Stimulated activated CD4-positive, alpha-beta T cell treated with anti-CD3 and anti-CD28 coated beads, Interleukin-12 subunit alpha, Interleukin-12 subunit beta, amount 100 ng/mL, for 24 hours (primary cell): Measurements from ENCODE around the gene ELAPOR1.

Experiments
- DNase-seq, 2 experiments: peaks; one replicate each; pipeline ENCODE4 v3.0.0-alpha.2; 2020; ENCODE audit warnings: low read depth in 2 of 2

ELAPOR1 gene

GRCh38 chr1:109094871-109095270, 19.0 kb upstream of the ELAPOR1 start:
- DNase-seq: no peak

GRCh38 chr1:109095631-109096030, 18.3 kb upstream of the ELAPOR1 start:
- no peak for DNase-seq

GRCh38 chr1:109096120-109096519, 17.8 kb upstream of the ELAPOR1 start:
- no peak for DNase-seq

- DNase-seq: peak; percentile 95 to 96
Measured at GRCh38 chr1:109099938-109100773, 13.8 kb upstream of the ELAPOR1 start.

GRCh38 chr1:109104364-109105151, 9.4 kb upstream of the ELAPOR1 start:
- DNase-seq: no peak

- DNase-seq: no peak
Measured at GRCh38 chr1:109105881-109106280, 8.0 kb upstream of the ELAPOR1 start.

- DNase-seq: no peak
Measured at GRCh38 chr1:109107785-109108184, 6.1 kb upstream of the ELAPOR1 start.

DNA sequence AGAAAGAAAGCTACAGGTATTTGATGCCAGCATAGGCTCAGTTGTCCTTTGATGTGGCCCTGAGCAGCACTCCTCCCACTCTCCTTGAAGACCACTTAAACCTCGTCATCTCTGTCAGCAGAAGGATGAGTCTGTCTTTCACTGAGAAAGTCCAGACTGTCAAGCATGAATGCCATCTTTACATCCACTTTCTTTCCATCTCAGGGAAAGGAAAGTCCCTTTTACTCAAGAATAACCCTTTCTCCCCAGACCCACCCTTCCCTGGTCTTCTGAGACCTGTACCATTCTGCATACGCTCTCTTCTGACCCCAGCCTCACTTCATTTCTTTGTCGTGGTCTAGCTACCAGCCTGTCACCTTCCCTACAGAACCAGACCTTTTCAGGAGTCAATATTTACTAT, 4.0 kb upstream of the ELAPOR1 start:
- no peak for DNase-seq

- DNase-seq: no peak
Measured at GRCh38 chr1:109111386-109112055, 2.4 kb upstream of the ELAPOR1 start.

DNA sequence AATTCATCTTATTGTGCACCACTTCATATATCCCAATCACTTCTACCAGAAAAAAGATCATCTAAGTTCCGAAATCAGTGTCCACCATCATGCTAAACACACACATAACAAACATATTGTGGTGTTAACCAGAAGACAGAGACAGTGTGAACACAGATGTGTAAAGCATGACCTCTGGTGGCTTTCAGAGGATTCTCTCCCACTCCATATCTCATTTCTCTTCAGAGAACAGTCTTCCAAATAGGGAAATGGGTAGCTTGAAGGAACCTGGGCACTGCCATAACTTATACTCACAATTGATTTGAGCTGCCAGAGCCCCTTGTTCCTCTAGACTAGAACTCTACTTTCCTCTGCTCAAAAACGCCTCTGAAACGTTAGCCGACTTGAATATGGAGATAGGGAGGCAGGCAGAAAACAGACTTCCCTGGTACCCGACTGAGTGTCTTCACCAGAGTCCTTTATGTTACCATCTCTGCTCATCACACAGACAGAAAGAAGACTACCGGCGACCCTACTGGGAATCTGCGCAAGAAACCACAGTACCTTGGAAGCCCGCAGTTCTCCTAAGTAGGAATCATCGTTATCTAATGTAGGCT, 1.8 kb upstream of the ELAPOR1 start:
- no peak for DNase-seq

DNA sequence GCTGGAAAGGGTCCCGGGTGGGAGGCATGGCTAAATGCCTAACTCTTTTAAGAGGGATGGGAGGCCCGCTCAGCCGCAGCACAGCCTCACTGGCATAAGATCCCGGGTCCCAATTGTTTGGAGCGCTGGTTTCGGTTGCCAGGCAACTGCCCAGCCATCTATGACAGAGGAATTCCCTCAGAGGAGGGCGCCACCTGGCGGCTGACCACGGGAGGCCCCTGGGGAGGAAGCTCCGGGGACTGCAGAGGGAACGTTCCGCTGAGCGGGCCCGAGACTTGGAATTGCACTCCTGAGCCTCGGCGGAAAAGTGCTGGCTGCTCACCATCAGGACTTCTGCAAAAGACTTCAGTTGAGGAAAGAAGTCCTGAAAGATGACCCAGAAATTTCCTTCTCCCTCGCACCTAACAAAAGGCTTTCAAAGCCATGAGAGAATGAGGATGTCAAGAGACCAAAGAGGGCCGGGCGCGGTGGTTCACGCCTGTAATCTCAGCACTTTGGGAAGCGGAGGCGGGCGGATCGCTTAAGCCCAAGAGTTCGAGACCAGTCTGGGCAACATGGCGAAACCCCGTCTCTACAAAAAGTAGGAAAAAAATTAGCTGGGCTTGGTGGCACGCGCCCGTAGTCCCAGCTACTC, 1.1 kb upstream of the ELAPOR1 start:
- DNase-seq: peak; percentile 77 to 92

- no peak for DNase-seq
Measured at GRCh38 chr1:109114342-109114674, 393 bp downstream of the ELAPOR1 start.

DNA sequence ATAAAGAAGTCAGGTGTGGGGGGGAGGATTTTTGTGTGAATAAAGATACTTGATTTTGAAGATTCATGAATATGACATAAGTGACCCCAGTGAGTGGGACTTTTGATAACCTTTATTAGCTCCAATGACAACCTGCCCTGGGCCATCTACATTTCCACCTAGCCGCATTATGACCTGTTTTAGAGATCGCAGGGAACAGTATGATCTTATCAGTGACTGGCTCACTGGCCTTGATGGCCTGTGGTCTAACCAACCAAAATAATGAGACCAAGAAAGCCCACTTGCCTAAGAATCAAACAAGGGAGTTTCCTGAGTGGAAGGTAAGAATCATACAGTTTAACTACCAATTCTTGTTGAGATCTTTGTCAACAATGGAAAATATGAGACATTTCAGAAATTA, 1.8 kb downstream of the ELAPOR1 start:
- no peak for DNase-seq

GRCh38 chr1:109116286-109116685, 2.4 kb downstream of the ELAPOR1 start:
- no peak for DNase-seq

DNA sequence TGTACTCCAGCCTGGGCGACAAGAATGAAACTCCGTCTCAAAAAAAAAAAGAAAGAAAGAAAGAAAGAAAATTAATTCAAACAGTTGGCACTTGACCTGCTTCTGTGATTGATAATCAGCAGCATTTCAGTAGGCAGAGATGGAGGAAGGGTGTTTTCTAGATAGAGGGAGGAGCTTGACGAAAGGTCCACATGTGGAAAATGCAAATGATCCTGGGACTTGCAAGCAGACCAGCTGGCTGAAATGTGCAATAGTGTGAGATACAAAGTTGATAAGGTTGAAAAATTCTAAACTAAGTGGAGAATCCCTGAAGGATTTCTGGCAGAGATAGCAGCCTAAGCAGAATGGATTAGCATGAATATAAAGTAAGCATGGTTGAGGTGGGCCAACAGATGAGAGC, 4.2 kb downstream of the ELAPOR1 start:
- no peak for DNase-seq

DNA sequence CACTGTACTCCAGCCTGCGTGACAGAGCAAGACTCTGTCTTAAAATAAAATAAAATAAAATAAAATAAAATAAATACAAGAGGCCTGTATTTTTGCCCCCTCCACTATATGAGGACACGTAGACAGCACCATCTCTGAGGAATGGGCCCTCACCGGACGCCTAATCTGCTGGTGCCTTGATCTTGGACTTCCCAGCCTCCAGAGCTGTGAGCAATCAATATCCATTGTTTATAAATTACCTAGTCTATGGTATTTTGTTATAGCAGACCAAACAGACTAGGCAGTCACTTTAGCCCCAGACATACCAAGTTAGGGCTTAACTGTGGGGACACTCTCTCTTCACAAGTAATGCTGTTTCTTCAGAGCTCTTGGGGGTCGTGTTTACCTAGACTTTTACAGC, 6.4 kb downstream of the ELAPOR1 start:
- no peak for DNase-seq

- no peak for DNase-seq
Measured at GRCh38 chr1:109131059-109131458, 17.1 kb downstream of the ELAPOR1 start.

DNA sequence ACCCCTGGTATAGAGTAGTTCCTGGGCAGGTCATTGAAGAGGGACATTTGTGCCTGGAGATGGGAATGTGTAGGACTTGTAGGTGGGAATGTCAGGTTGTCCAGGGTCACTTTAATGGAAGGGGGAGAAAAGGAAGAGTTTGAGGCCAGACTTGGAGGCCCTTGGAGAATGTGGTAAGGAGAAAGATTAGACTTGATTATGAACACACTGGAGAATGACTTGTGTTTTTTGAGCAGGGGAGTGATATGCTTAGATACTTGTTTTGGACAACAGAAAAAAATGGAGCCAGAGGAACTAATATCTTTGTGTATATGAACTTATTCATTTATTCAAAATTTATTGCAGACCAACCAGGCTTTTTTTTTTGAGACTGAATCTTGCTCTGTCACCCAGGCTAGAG, 17.9 kb downstream of the ELAPOR1 start:
- DNase-seq: no peak

DNA sequence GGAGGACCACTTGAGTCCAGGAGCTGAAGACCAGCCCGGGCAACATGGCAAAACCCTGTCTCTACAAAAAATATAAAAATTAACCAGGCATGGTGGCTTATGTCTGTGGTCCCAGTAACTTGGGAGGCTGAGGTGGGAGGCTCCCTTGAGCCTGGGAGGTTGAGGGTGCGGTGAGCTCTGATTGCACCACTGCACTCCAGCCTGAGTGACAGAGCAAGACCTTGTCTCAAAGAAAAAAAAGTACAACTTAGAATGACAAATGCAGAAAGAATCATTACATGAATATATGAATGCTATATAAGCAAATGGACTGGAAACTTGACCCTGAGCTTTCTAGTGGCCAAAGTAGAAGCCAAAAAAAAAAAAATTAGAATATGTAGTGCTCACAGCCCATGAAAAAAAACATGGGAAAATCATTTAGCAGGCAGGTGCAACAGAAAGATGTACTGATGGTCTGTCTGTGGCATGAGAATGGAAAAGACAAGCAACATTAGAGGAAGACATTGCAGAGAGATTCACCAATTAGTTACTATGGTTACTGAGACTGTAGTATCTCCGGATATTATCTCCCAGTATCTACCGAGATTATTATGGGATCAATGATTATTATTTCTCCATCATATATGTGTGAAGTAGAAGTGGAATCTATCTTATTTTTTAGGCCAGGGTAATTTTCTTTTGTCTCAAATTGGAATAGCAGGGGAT, 19.2 kb downstream of the ELAPOR1 start:
- DNase-seq: no peak

- DNase-seq: no peak
Measured at GRCh38 chr1:109133815-109134214, 19.9 kb downstream of the ELAPOR1 start.

GRCh38 chr1:109134423-109134822, 20.5 kb downstream of the ELAPOR1 start:
- no peak for DNase-seq
